Measurements from ENCODE around the gene MKNK2.

MKNK2 gene

GRCh38 chr19:2056837-2057192 lies 5.8 kb upstream of the MKNK2 start:
- no peak for DNase-seq

GRCh38 chr19:2055931-2056836 lies 5.1 kb upstream of the MKNK2 start:
- no peak for DNase-seq

GRCh38 chr19:2054763-2055162 lies 3.7 kb upstream of the MKNK2 start:
- DNase-seq = no peak

GRCh38 chr19:2053601-2054389 lies 2.8 kb upstream of the MKNK2 start:
- DNase-seq = no peak

GRCh38 chr19:2051773-2052704 lies 995 bp upstream of the MKNK2 start:
- no peak for DNase-seq

- no peak for DNase-seq
Measured at GRCh38 chr19:2050349-2050990, 574 bp downstream of the MKNK2 start.

GRCh38 chr19:2049741-2050348 lies 1.2 kb downstream of the MKNK2 start:
- DNase-seq = no peak

- DNase-seq = no peak
Measured at GRCh38 chr19:2048959-2049740, 1.9 kb downstream of the MKNK2 start.

- DNase-seq = no peak
Measured at GRCh38 chr19:2048104-2048958, 2.7 kb downstream of the MKNK2 start.

GRCh38 chr19:2047449-2048103 lies 3.5 kb downstream of the MKNK2 start:
- DNase-seq = no peak

- DNase-seq = no peak
Measured at GRCh38 chr19:2047076-2047448, 4.0 kb downstream of the MKNK2 start.

GRCh38 chr19:2046046-2046907 lies 4.8 kb downstream of the MKNK2 start:
- DNase-seq = no peak

GRCh38 chr19:2045501-2046045 lies 5.5 kb downstream of the MKNK2 start:
- no peak for DNase-seq

GRCh38 chr19:2044709-2045500 lies 6.1 kb downstream of the MKNK2 start:
- DNase-seq = no peak

- no peak for DNase-seq
Measured at GRCh38 chr19:2043961-2044708, 6.9 kb downstream of the MKNK2 start.

GRCh38 chr19:2043251-2043641 lies 7.8 kb downstream of the MKNK2 start:
- DNase-seq = no peak
